HepG2 (cell line): ENCODE data around the gene FUCA2. TPM values are rescaled to one million over a fixed set of nuclear protein-coding genes. Genes with fewer than 3 reads are reported as not detected.

Experiments used
- CHD4 ChIP-seq: fragments of 200-600 bp; sonication (generic); IDR thresholded peaks from 2 replicates; pipeline ENCODE4 v1.7.0; 2017; ENCODE audit warnings: mild to moderate bottlenecking, low read length, borderline replicate concordance
- HHEX ChIP-seq: IDR thresholded peaks from 2 replicates; pipeline ENCODE4 v1.6.1; 2016; ENCODE audit warnings: control low read depth
- IRF2 ChIP-seq: IDR thresholded peaks from 2 replicates; pipeline ENCODE4 v1.6.1; 2018; ENCODE audit warnings: missing genetic modification reagents, missing compliant biosample characterization
- KMT2B ChIP-seq: IDR thresholded peaks from 2 replicates; pipeline ENCODE4 v1.6.1; 2016; ENCODE audit warnings: missing genetic modification reagents, missing compliant biosample characterization
- PITX1 ChIP-seq: sonication (generic); formaldehyde crosslinking; IDR thresholded peaks from 2 replicates; pipeline ENCODE4 v1.5.1; 2020; ENCODE audit warnings: mild to moderate bottlenecking, missing genetic modification reagents
- RFXAP ChIP-seq: sonication (generic); formaldehyde crosslinking; IDR thresholded peaks from 2 replicates; pipeline ENCODE4 v1.4.0; 2020; ENCODE audit warnings: missing genetic modification reagents, borderline replicate concordance
- SAFB2 ChIP-seq: sonication (generic); formaldehyde crosslinking; IDR thresholded peaks from 2 replicates; pipeline ENCODE4 v1.5.1; 2020; ENCODE audit warnings: missing genetic modification reagents, low read depth, mild to moderate bottlenecking, borderline replicate concordance
- SAP130 ChIP-seq: IDR thresholded peaks from 2 replicates; pipeline ENCODE4 v1.6.1; 2016; ENCODE audit warnings: low read depth
- TBP ChIP-seq: sonication (generic); formaldehyde crosslinking; IDR thresholded peaks from 2 replicates; pipeline ENCODE4 v1.5.0; 2020; ENCODE audit warnings: missing genetic modification reagents
- YY1 ChIP-seq: IDR thresholded peaks from 2 replicates; pipeline ENCODE4 v1.6.1; 2011; ENCODE audit warnings: low read length, low read depth, moderate library complexity, mild to moderate bottlenecking; ENCODE audit not compliant: insufficient read depth, insufficient replicate concordance
- ZNF614 ChIP-seq: IDR thresholded peaks from 2 replicates; pipeline ENCODE4 v1.6.1; 2018; ENCODE audit warnings: missing biosample characterization, missing genetic modification reagents, inconsistent platforms, borderline replicate concordance
- ZNF788 ChIP-seq: sonication (generic); formaldehyde crosslinking; IDR thresholded peaks from 2 replicates; pipeline ENCODE4 v1.5.0; 2020; ENCODE audit warnings: mild to moderate bottlenecking, missing genetic modification reagents, borderline replicate concordance
- polyA plus RNA-seq, 8 experiments: library from polyadenylated mRNA; depleted of rRNA in 3 of 8; stranded (reverse) in 7 of 8; unstranded in 1 of 8; fragments of >200 nt; fragmentation: Illumina TruSeq in 4 of 8; extraction: Trizol in 4 of 8; gene quantifications; 2 replicates each; pipeline versions ENCODE4 v1.2.1 to v1.2.3, GENCODE V29; 2011 to 2016; ENCODE audit warnings: low read depth in 4 of 8, missing spikeins in 1 of 8, mixed read lengths in 1 of 8; ENCODE audit not compliant: insufficient read depth in 1 of 8
- total RNA-seq, 5 experiments: library from RNA; depleted of rRNA; stranded (reverse); fragments of >200 nt; fragmentation: Illumina TruSeq; extraction: Trizol; gene quantifications; 2 replicates each; pipeline ENCODE4 v1.2.3, GENCODE V29; 2016; ENCODE audit warnings: low read depth in 1 of 5
- TF ChIP-seq, protein P1 (sequence below): sonication (generic); formaldehyde crosslinking; conservative IDR thresholded peaks from 2 replicates; pipeline ENCODE4 v1.4.0; 2020; ENCODE audit warnings: missing genetic modification reagents
- TF ChIP-seq, protein P2 (sequence below): IDR thresholded peaks from 2 replicates; pipeline ENCODE4 v1.6.1; 2016
- TF ChIP-seq, protein P3 (sequence below): sonication (generic); formaldehyde crosslinking; IDR thresholded peaks from 2 replicates; pipeline ENCODE4 v1.4.0; 2020; ENCODE audit warnings: missing genetic modification reagents, borderline replicate concordance
- TF ChIP-seq, protein P4 (sequence below), 2 experiments: sonication (generic) in 1 of 2; formaldehyde crosslinking in 1 of 2; IDR thresholded peaks; 2 replicates each; pipeline versions ENCODE4 v1.5.1 to v1.6.1; 2011 to 2020; ENCODE audit warnings: borderline replicate concordance in 1 of 2, low read depth in 1 of 2, low read length in 1 of 2, mild to moderate bottlenecking in 1 of 2, missing genetic modification reagents in 1 of 2, moderate library complexity in 1 of 2
- TF ChIP-seq, protein P5 (sequence below): sonication (generic); formaldehyde crosslinking; IDR thresholded peaks from 2 replicates; pipeline ENCODE4 v1.4.0; 2020; ENCODE audit warnings: missing genetic modification reagents

FUCA2 gene
- total and polyA plus RNA-seq, 2 of the 13 experiments (the other 11 are each of a cell fraction or from before 2014, with no cell fraction given) = 87.4 to 144 TPM

DNA sequence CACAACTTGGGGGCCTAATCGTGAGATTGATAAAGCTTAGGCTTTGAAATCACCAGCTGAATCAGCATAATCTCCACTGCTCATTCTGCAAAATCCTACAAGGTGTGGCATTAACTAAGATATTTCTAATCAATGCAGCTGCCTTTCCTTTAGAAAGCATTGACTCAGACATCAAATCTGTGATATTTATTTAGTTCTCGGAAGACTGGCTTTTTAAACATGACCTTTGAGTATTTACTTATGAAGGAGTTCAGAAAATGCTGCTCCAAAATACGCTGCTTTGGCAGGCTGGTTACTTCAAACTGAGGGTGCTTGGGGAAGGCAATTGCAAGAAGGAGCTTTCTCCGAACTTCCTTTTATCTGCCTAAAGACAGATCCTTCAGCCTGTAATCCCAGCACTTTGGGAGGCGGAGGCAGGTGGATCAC, 23.7 kb upstream of the FUCA2 start (continued):
- TF ChIP-seq, protein P1, sequence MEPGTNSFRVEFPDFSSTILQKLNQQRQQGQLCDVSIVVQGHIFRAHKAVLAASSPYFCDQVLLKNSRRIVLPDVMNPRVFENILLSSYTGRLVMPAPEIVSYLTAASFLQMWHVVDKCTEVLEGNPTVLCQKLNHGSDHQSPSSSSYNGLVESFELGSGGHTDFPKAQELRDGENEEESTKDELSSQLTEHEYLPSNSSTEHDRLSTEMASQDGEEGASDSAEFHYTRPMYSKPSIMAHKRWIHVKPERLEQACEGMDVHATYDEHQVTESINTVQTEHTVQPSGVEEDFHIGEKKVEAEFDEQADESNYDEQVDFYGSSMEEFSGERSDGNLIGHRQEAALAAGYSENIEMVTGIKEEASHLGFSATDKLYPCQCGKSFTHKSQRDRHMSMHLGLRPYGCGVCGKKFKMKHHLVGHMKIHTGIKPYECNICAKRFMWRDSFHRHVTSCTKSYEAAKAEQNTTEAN (CRISPR knock-in tag) = no peak
- TF ChIP-seq ZNF614 (no peak), ZNF788 (CRISPR knock-in tag) (no peak), YY1 (no peak), KMT2B (CRISPR knock-in tag) (peak; percentile 31; the same call in 1 of the 2 replicates), HHEX (CRISPR knock-in tag) (peak; percentile 65), IRF2 (CRISPR knock-in tag) (no peak), SAFB2 (no peak), CHD4 (no peak), RFXAP (no peak), SAP130 (CRISPR knock-in tag) (peak; percentile 37; the same call in 1 of the 2 replicates), TBP (CRISPR knock-in tag) (no peak), PITX1 (no peak)
- TF ChIP-seq, protein P2, sequence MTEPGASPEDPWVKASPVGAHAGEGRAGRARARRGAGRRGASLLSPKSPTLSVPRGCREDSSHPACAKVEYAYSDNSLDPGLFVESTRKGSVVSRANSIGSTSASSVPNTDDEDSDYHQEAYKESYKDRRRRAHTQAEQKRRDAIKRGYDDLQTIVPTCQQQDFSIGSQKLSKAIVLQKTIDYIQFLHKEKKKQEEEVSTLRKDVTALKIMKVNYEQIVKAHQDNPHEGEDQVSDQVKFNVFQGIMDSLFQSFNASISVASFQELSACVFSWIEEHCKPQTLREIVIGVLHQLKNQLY (CRISPR knock-in tag) = no peak
- TF ChIP-seq, protein P3, sequence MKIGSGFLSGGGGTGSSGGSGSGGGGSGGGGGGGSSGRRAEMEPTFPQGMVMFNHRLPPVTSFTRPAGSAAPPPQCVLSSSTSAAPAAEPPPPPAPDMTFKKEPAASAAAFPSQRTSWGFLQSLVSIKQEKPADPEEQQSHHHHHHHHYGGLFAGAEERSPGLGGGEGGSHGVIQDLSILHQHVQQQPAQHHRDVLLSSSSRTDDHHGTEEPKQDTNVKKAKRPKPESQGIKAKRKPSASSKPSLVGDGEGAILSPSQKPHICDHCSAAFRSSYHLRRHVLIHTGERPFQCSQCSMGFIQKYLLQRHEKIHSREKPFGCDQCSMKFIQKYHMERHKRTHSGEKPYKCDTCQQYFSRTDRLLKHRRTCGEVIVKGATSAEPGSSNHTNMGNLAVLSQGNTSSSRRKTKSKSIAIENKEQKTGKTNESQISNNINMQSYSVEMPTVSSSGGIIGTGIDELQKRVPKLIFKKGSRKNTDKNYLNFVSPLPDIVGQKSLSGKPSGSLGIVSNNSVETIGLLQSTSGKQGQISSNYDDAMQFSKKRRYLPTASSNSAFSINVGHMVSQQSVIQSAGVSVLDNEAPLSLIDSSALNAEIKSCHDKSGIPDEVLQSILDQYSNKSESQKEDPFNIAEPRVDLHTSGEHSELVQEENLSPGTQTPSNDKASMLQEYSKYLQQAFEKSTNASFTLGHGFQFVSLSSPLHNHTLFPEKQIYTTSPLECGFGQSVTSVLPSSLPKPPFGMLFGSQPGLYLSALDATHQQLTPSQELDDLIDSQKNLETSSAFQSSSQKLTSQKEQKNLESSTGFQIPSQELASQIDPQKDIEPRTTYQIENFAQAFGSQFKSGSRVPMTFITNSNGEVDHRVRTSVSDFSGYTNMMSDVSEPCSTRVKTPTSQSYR (CRISPR knock-in tag) = no peak
- TF ChIP-seq, protein P4, sequence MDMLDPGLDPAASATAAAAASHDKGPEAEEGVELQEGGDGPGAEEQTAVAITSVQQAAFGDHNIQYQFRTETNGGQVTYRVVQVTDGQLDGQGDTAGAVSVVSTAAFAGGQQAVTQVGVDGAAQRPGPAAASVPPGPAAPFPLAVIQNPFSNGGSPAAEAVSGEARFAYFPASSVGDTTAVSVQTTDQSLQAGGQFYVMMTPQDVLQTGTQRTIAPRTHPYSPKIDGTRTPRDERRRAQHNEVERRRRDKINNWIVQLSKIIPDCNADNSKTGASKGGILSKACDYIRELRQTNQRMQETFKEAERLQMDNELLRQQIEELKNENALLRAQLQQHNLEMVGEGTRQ (IDR thresholded peaks at IDR 0.05; ENCODE audit: low read depth, low read length) = no peak
- TF ChIP-seq, protein P4 (CRISPR knock-in tag; IDR thresholded peaks at IDR 0.05; ENCODE audit: borderline replicate concordance) = no peak
- TF ChIP-seq, protein P5, sequence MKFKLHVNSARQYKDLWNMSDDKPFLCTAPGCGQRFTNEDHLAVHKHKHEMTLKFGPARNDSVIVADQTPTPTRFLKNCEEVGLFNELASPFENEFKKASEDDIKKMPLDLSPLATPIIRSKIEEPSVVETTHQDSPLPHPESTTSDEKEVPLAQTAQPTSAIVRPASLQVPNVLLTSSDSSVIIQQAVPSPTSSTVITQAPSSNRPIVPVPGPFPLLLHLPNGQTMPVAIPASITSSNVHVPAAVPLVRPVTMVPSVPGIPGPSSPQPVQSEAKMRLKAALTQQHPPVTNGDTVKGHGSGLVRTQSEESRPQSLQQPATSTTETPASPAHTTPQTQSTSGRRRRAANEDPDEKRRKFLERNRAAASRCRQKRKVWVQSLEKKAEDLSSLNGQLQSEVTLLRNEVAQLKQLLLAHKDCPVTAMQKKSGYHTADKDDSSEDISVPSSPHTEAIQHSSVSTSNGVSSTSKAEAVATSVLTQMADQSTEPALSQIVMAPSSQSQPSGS = 0 out of 2 replicates have a peak, but pooled peaks have one; percentile 28
